HG03108 (cell line): ENCODE results near the gene LMCD1.
A peak's percentile ranks its signal among the peaks of the same experiment; 100 is the strongest.

ENCODE experiments used
- ATAC-seq: cut with Tn5 transposase; IDR thresholded peaks from one replicate; pipeline ENCODE4 v1.9.1; 2021; ENCODE audit warnings: moderate library complexity; ENCODE audit not compliant: unreplicated experiment

The LMCD1 gene, protein sequence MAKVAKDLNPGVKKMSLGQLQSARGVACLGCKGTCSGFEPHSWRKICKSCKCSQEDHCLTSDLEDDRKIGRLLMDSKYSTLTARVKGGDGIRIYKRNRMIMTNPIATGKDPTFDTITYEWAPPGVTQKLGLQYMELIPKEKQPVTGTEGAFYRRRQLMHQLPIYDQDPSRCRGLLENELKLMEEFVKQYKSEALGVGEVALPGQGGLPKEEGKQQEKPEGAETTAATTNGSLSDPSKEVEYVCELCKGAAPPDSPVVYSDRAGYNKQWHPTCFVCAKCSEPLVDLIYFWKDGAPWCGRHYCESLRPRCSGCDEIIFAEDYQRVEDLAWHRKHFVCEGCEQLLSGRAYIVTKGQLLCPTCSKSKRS

DNA sequence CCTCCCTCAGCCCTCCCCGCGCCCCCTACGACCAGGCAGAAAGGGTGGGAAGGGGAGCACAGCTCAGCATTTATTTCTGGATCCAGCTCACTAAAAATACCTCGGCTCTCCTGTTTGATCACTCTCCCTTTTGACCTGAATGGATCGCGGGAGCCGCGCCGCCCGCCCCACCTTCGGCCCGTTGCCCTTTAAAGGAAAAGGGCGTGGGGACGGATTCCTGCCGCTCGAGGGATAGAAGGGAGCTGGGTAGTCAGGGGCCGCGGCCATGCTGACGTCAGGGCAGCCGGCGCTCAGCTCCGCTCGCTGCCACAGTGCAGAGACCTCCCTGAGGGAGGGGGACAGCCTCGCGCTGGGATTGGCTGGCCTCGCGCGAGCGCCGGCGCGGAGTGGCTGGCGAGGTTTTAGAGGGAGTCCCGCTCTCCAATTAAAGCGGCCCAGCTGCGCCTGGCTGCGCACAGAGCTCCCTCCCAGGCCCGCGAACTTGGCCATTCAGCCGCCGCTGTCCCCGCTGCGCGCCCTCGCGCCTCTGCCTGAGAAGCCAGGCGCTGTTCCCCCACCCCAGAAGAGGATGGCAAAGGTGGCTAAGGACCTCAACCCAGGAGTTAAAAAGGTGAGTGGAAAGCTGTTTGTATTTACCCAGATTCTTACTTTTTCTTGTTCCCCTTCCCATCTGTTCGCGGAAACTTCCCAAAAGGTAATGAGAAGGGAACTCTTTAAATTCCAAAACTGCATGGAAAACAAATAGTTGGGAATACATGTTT lies at the start of gene LMCD1:
TSS of gene LMCD1 (plus strand) at position 453 of the 761 bp plus-strand sequence. CDS start at position 569, 116 bp downstream.
- peak; percentile 98 for ATAC-seq

DNA sequence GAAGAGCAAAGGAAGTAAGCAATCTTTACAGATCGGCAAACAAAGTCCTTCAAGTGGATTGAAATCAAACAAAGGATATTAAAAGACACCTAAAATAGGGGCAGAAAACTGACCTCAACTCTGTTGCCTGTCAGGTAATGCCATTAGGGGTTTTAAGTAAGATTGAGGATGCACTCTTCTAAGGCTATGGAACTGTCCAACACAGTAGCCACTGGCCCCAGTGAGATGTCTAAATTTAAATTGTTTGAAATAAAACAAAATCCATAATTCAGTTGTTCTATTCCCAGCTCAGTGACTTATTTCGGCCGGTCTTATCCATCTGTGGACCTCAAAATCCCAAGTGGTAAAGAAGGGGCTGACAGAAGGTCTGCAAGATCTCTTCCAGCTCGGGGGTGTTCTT lies 49.5 kb upstream of the LMCD1 start:
- ATAC-seq = no peak

GRCh38 chr3:8453153-8453552 lies 48.5 kb upstream of the LMCD1 start:
- no peak for ATAC-seq

GRCh38 chr3:8455526-8456411 lies 45.9 kb upstream of the LMCD1 start:
- ATAC-seq = no peak

DNA sequence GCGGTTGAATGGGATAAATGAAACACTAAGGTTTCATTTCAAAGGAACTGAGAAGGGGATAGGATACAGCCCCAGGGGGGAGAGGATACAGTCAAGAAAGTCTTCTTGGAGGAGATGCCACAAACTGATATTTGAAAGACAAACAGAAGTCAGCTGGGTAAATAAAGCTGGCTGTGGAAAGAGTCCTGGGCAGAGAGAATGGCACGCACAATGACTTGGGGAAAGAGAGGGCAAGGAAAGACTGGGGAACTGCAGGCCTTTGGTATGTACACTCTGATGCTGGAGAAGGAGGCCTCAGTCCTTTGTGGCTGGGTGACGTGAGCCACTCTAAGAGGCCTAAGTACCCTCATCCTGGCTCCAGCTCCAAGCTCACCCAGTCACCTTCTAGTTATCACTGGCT lies 45.2 kb upstream of the LMCD1 start:
- ATAC-seq = no peak

GRCh38 chr3:8457039-8457438 lies 44.6 kb upstream of the LMCD1 start:
- ATAC-seq = no peak

GRCh38 chr3:8458238-8458661 lies 43.4 kb upstream of the LMCD1 start:
- no peak for ATAC-seq

DNA sequence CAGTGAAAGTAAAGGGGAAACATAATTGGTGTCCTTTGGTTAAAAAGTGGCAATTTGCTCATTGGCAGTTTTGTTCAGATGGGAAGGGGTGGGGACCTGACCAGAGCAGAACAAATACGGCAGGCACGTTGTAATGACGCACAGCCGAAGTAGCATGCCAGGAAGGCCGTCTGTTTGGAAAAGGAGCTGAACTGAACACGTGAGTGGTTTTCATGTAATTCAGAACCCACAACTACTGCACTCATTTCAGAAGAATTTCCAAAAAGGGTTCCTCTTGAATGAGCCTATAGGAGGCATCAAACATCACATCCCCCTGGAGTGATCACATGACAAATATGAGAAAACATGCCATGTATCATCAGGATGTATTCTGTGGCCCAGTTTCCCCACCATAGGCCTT lies 42.9 kb upstream of the LMCD1 start:
- no peak for ATAC-seq

DNA sequence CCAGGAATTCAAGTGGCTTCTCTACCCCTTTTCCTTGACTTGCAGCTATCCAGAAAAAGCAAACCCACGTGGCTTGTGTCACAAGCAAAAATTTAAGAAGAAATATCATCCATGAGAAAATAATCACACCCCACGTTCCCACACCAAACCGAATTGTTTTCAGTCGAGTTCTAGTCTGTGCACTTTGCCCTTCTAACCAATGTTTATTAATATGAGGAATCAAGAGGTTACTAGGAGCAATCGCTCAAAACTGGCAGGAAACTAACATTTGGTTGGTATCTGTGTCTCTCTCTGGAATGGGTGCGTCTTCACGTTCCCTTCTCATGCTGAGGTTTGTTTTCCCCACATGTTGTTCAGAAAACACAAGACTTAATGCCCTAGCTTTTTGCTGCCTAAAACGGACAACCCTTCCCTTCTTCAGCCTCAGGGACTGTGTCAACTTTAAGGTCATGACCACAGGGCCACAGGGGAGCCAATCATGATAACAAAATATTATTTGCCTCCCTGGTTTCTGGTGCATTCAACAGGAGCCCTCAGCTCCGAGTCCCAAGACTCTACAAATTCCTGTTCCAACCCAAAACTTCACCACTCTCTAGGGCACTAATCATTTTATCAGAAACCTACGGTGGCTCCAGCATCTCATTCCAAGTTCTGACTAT lies 41.4 kb upstream of the LMCD1 start:
- ATAC-seq = no peak

DNA sequence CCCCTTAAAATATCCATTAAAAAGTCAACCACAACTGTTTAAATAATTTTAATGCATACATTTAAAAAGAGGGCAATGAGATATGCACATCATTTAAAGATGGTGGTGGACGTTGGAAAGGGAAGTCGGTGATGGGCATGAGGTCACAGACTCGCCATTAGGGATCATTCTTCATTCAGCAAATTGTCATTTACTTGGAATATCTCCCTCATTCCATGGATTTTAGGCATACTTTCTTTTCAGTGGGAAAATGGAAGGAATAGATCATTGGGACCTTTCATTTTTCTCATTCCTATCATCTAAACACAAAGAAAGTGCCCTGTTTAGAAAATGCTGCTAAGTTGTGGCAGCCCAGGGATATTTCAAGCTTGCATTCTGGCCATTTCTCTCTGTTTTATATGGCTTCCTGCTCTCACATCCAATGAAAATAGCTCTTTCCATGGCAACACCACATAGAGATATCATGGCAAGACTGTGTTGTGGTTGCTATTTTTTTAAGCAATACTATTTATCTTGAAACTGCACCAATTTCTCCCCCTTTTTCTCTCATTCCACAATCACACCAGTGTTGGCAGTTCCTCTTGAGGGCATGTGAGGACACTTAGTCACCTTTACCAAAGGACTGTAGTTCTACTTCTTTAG lies 40.7 kb upstream of the LMCD1 start:
- no peak for ATAC-seq

- ATAC-seq = no peak
Measured at GRCh38 chr3:8464668-8465067, 37.0 kb upstream of the LMCD1 start.

- ATAC-seq = no peak
Measured at GRCh38 chr3:8466526-8466925, 35.1 kb upstream of the LMCD1 start.

DNA sequence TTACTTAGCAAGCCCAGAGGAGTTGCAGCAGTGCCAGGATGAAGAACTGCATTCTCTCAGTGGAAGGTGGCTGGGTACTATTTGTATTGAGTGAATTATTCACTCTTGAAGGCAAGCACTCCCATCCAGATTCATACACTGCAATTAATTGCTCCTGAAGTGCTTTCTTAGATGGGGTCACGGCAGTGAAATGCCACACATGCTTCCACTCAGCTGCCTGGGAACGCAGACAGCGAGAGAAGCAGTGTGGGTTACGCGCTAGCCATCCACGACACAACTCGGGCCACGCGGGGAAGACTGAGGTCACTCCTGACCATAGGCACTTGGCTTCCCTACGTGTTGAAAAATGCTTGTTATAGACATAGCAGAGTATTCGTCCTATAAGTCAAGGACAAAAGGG lies 30.8 kb upstream of the LMCD1 start:
- no peak for ATAC-seq

- no peak for ATAC-seq
Measured at GRCh38 chr3:8472549-8472948, 29.1 kb upstream of the LMCD1 start.

- ATAC-seq = no peak
Measured at GRCh38 chr3:8473029-8473428, 28.6 kb upstream of the LMCD1 start.

- no peak for ATAC-seq
Measured at GRCh38 chr3:8473990-8474389, 27.6 kb upstream of the LMCD1 start.

DNA sequence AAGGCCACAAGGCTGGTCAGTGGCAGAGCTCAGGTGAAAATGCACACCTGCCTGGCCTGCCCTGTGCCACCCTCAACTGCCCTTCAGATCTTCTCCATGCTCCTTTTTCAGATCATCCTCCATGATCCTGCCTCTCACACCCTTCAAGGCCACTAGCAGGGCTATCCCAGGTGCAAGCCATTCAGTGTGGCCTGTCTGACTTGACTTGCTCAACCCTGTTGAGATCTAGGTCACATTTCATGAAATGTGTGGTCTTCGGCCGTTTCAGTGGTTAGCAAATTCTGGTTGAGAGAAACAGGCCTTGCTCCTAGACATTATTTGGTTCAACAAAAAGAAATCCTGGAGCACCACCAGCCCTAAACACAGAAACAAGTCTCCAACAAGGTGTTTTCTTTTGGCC lies 26.6 kb upstream of the LMCD1 start:
- no peak for ATAC-seq

DNA sequence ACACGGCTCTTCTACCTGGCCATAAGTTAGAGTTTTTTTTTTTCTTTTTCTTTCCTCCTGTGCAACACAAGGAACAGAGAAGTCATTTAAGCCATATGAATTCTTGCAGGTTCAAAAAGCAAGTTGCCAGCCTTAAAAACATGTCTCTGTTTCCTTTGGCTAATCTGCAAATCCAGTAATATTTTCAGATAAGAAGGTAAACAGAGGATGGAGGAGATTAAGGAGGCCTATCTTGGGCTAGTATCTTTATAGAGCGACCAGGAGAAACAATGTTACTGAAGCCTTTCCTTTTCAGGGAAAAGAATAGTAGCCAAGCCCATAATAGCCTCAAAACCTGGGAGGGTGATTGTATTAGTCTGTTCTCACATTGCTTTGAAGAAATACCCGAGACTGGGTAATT lies 20.9 kb upstream of the LMCD1 start:
- ATAC-seq = no peak

GRCh38 chr3:8481380-8481779 lies 20.2 kb upstream of the LMCD1 start:
- ATAC-seq = no peak

DNA sequence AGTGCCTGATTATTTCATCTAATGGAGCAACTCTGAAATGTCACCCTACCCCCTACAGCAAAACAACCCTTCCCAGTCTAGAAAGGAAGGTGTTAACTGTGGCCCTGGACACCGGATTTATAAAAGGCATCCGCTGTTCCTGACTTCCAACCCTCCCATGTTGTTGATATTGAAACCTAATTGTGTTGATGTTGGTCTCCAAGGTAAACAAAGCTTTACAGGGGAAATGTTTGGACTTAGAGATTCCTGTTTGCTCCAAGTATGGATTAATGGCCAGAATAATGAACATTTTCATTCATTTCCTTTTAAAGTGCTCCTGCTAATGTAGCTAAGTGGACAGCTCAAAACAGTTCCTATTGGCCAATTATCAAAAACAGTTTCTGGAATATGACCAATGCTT lies 19.4 kb upstream of the LMCD1 start:
- no peak for ATAC-seq
